PC-9 (cell line): ENCODE measurements around the gene ZNF423. TPM values are rescaled to one million over a fixed set of nuclear protein-coding genes. Genes with fewer than 3 reads are reported as not detected.

Experiments
- BruUV-seq: library from RNA; stranded (reverse); fragments of 400-500 nt; replicated peaks from 2 replicates; lab custom pipeline; 2021; lab: Mats Ljungman, UMichigan
- CTCF ChIA-PET: fragments of 300-600 bp; sonication (Branson Sonifier 250); formaldehyde crosslinking; loops from one replicate; lab custom pipeline; 2022; ENCODE audit warnings: antibody characterized with exemption; lab: Charles Lee
- POLR2A ChIA-PET: fragments of 300-600 bp; sonication (Branson Sonifier 250); formaldehyde crosslinking; loops from one replicate; lab custom pipeline; 2022; ENCODE audit warnings: antibody characterized with exemption; ENCODE audit not compliant: unreplicated experiment; lab: Charles Lee
- DNase-seq, 2 experiments: peaks; one replicate each; pipeline versions ENCODE4 v3.0.0 to v3.0.0-alpha.2; 2015 to 2022; ENCODE audit warnings: mixed read lengths in 1 of 2
- H2AFZ ChIP-seq: fragments of 200-600 bp; sonication (generic); 2 replicates; pipeline ENCODE4 v1.8.1; 2017; ENCODE audit warnings: antibody characterized with exemption
- H3F3A ChIP-seq: fragments of 200-600 bp; sonication (generic); 2 replicates; pipeline ENCODE4 v1.8.1; 2017; ENCODE audit warnings: antibody characterized with exemption, mild to moderate bottlenecking, low read depth; ENCODE audit not compliant: insufficient read depth
- H3K27ac ChIP-seq: fragments of 200-600 bp; sonication (generic); 2 replicates; pipeline ENCODE4 v1.6.1; 2016; ENCODE audit warnings: mixed run types
- H3K27me3 ChIP-seq: fragments of 200-600 bp; sonication (generic); 2 replicates; pipeline ENCODE4 v1.6.1; 2016; ENCODE audit warnings: low read depth, mixed run types; ENCODE audit not compliant: insufficient read depth
- H3K36me3 ChIP-seq: fragments of 200-600 bp; sonication (generic); 2 replicates; pipeline ENCODE4 v1.6.1; 2016; ENCODE audit warnings: low read depth, mixed run types
- H3K4me1 ChIP-seq: fragments of 200-600 bp; sonication (generic); replicated peaks from 2 replicates; pipeline ENCODE4 v1.6.1; 2016; ENCODE audit warnings: mixed run types; ENCODE audit not compliant: insufficient read depth
- H3K4me2 ChIP-seq: fragments of 200-600 bp; sonication (generic); 2 replicates; pipeline ENCODE4 v1.6.1; 2017; ENCODE audit warnings: mixed run types
- H3K4me3 ChIP-seq: fragments of 200-600 bp; sonication (generic); 2 replicates; pipeline ENCODE4 v1.6.1; 2016; ENCODE audit warnings: mixed run types
- H3K79me2 ChIP-seq: fragments of 200-600 bp; sonication (generic); 2 replicates; pipeline ENCODE4 v1.6.1; 2017; ENCODE audit warnings: low read depth, mixed run types
- H3K9me2 ChIP-seq: fragments of 200-600 bp; sonication (generic); 2 replicates; pipeline ENCODE4 v1.8.1; 2017; ENCODE audit warnings: mild to moderate bottlenecking; ENCODE audit not compliant: insufficient read depth
- H3K9me3 ChIP-seq: fragments of 200-600 bp; sonication (generic); 2 replicates; pipeline ENCODE4 v1.8.1; 2016; ENCODE audit warnings: low read depth; ENCODE audit not compliant: insufficient read depth
- H4K20me1 ChIP-seq: fragments of 200-600 bp; sonication (generic); 2 replicates; pipeline ENCODE4 v1.8.1; 2017; ENCODE audit not compliant: insufficient read depth
- CTCF ChIP-seq: fragments of 200-600 bp; sonication (generic); conservative IDR thresholded peaks from 2 replicates; pipeline ENCODE4 v1.6.1; 2017; ENCODE audit warnings: mixed run types, antibody characterized with exemption, mild to moderate bottlenecking, moderate library complexity
- EZH2 ChIP-seq: fragments of 200-600 bp; sonication (generic); IDR thresholded peaks from 2 replicates; pipeline ENCODE4 v1.8.0; 2017; ENCODE audit warnings: antibody characterized with exemption, low read depth
- intact Hi-C: fragments of 100-400 bp; cut with micrococcal nuclease; formaldehyde crosslinking; loops from one replicate; pipeline ENCODE4 v1.10.0; 2022; ENCODE audit not compliant: unreplicated experiment
- total RNA-seq: library from RNA; stranded (reverse); gene quantifications from 2 replicates; pipeline ENCODE4 v1.2.3, GENCODE V29; 2021

The ZNF423 gene
- total RNA-seq, 1 experiment from 2014 or later = not detected

- no peaks in the 10 kb centered on the region for H3K9me3 ChIP-seq
- no peak overlapping the region for H2AFZ ChIP-seq
- no peak overlapping the region for H3K4me2 ChIP-seq
- intact Hi-C loops = no loop called here
- H3K79me2 ChIP-seq = no peaks in the 10 kb centered on the region
- POLR2A ChIA-PET = no interaction called here
- H3K4me3 ChIP-seq = no peak overlapping the region
- no peaks in the 10 kb centered on the region for H4K20me1 ChIP-seq
- H3K4me1 ChIP-seq = no peaks in the 10 kb centered on the region
- no peak overlapping the region for H3K27ac ChIP-seq
- no TSS peak for BruUV-seq
- peaks cover 95% of the 10 kb centered on the region for H3K27me3 ChIP-seq
- no peaks in the 10 kb centered on the region for H3K9me2 ChIP-seq
- no peaks in the 10 kb centered on the region for H3K36me3 ChIP-seq
- no peak for DNase-seq
- no peaks in the 10 kb centered on the region for H3F3A ChIP-seq
- no peak for TF ChIP-seq EZH2
- no peak for TF ChIP-seq CTCF
- CTCF ChIA-PET = no interaction called here
These were observed 112.3 kb downstream of the ZNF423 start for GRCh38 chr16:49743658-49744057.

GRCh38 chr16:49743203-49743464, 112.8 kb downstream of the ZNF423 start:
- no peaks in the 10 kb centered on the region for H3K36me3 ChIP-seq
- BruUV-seq = no TSS peak
- no peaks in the 10 kb centered on the region for H3K4me1 ChIP-seq
- no peaks in the 10 kb centered on the region for H3K79me2 ChIP-seq
- H3K27me3 ChIP-seq = peaks cover 95% of the 10 kb centered on the region
- H3K4me3 ChIP-seq = no peak overlapping the region
- intact Hi-C loops = no loop called here
- POLR2A ChIA-PET = no interaction called here
- H3F3A ChIP-seq = no peaks in the 10 kb centered on the region
- DNase-seq = no peak
- no peak for TF ChIP-seq EZH2
- TF ChIP-seq CTCF = no peak
- H3K4me2 ChIP-seq = no peak overlapping the region
- CTCF ChIA-PET = no interaction called here
- H4K20me1 ChIP-seq = no peaks in the 10 kb centered on the region
- H3K9me2 ChIP-seq = no peaks in the 10 kb centered on the region
- H3K27ac ChIP-seq = no peak overlapping the region
- no peak overlapping the region for H2AFZ ChIP-seq
- no peaks in the 10 kb centered on the region for H3K9me3 ChIP-seq

GRCh38 chr16:49742428-49743202, 113.3 kb downstream of the ZNF423 start:
- Histone ChIP-seq H3K9me3 (no peaks in the 10 kb centered on the region), H3K79me2 (no peaks in the 10 kb centered on the region), H3K4me1 (no peaks in the 10 kb centered on the region), H3K9me2 (no peaks in the 10 kb centered on the region), H3K27me3 (peaks cover 95% of the 10 kb centered on the region), H3F3A (no peaks in the 10 kb centered on the region), H3K36me3 (no peaks in the 10 kb centered on the region), H3K4me2 (no peak overlapping the region), H3K4me3 (no peak overlapping the region), H3K27ac (no peak overlapping the region), H4K20me1 (no peaks in the 10 kb centered on the region), H2AFZ (no peak overlapping the region)
- TF ChIP-seq CTCF (no peak), EZH2 (no peak)
- intact Hi-C loops = no loop called here
- BruUV-seq = no TSS peak
- no peak for DNase-seq
- CTCF ChIA-PET = no interaction called here
- POLR2A ChIA-PET = no interaction called here
